ENCODE results near the gene ZSCAN22. TPM values are rescaled to one million over a fixed set of nuclear protein-coding genes. Genes with fewer than 3 reads are reported as not detected.

The ZSCAN22 gene
- total and polyA plus RNA-seq, 2 of the 13 experiments (the other 11 are each of a cell fraction or from before 2014, with no cell fraction given) = 2.5 to 3.5 TPM

- Histone ChIP-seq H3K36me3 (replicated peaks in 1 of 2; ENCODE audit: control insufficient read depth in 1 of 2, insufficient read depth in 2 of 2, low read length in 2 of 2) (no peaks in the 10 kb centered on the region), H3K4me1 (ENCODE audit: insufficient read depth, low read length) (peaks cover 37% of the 10 kb centered on the region), H3K4me2 (ENCODE audit: low read depth, low read length) (no peak overlapping the region), H3K27me3 (ENCODE audit: control insufficient read depth in 1 of 2, insufficient read depth in 2 of 2, low read length in 2 of 2) (no peaks in the 10 kb centered on the region), H2AFZ (ENCODE audit: low read length) (no peak overlapping the region), H3K27ac (ENCODE audit: extremely low read length, insufficient read depth, low read length) (no peak overlapping the region), H3K4me3 (replicated peaks in 1 of 3; ENCODE audit: insufficient read depth in 1 of 3, low read depth in 2 of 3, low read length in 3 of 3) (no peak overlapping the region), H3K9ac (ENCODE audit: insufficient read depth, low read depth, low read length) (no peak overlapping the region), H3K9me3 (ENCODE audit: low read length) (no peaks in the 10 kb centered on the region), H3K79me2 (ENCODE audit: insufficient read depth, low read length) (no peaks in the 10 kb centered on the region), H4K20me1 (ENCODE audit: insufficient read depth, low read length) (no peaks in the 10 kb centered on the region)
- ATAC-seq = no peak
- no peak for DNase-seq (ENCODE audit: low spot score)
- intact Hi-C loops (cut with micrococcal nuclease; ENCODE audit: unreplicated experiment) (no loop called here), in situ Hi-C loops (cut with HindIII; ENCODE audit: extremely low pct_ligation_motif_present, low pct_unique_long_range_greater_than_20kb) (no loop called here)
- no peak for FAIRE-seq
- TF ChIP-seq, protein P1, sequence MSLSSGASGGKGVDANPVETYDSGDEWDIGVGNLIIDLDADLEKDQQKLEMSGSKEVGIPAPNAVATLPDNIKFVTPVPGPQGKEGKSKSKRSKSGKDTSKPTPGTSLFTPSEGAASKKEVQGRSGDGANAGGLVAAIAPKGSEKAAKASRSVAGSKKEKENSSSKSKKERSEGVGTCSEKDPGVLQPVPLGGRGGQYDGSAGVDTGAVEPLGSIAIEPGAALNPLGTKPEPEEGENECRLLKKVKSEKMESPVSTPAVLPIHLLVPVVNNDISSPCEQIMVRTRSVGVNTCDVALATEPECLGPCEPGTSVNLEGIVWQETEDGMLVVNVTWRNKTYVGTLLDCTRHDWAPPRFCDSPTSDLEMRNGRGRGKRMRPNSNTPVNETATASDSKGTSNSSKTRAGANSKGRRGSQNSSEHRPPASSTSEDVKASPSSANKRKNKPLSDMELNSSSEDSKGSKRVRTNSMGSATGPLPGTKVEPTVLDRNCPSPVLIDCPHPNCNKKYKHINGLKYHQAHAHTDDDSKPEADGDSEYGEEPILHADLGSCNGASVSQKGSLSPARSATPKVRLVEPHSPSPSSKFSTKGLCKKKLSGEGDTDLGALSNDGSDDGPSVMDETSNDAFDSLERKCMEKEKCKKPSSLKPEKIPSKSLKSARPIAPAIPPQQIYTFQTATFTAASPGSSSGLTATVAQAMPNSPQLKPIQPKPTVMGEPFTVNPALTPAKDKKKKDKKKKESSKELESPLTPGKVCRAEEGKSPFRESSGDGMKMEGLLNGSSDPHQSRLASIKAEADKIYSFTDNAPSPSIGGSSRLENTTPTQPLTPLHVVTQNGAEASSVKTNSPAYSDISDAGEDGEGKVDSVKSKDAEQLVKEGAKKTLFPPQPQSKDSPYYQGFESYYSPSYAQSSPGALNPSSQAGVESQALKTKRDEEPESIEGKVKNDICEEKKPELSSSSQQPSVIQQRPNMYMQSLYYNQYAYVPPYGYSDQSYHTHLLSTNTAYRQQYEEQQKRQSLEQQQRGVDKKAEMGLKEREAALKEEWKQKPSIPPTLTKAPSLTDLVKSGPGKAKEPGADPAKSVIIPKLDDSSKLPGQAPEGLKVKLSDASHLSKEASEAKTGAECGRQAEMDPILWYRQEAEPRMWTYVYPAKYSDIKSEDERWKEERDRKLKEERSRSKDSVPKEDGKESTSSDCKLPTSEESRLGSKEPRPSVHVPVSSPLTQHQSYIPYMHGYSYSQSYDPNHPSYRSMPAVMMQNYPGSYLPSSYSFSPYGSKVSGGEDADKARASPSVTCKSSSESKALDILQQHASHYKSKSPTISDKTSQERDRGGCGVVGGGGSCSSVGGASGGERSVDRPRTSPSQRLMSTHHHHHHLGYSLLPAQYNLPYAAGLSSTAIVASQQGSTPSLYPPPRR (CRISPR knock-in tag; IDR thresholded peaks at IDR 0.05; ENCODE audit: borderline replicate concordance) = no peak
- no peak for TF ChIP-seq TCF7L2 (IDR thresholded peaks at IDR 0.05; ENCODE audit: low read depth, low read length)
- no peak for TF ChIP-seq RBM39 (IDR thresholded peaks at IDR 0.05; ENCODE audit: low read depth, low read length, poor library complexity, severe bottlenecking)
- no peak for TF ChIP-seq HMGA1 (CRISPR knock-in tag; conservative IDR thresholded peaks at IDR 0.05)
- no peak for TF ChIP-seq ZNF383 (CRISPR knock-in tag; IDR thresholded peaks at IDR 0.05; ENCODE audit: borderline replicate concordance)
- no peak for TF ChIP-seq NFE2L2 (IDR thresholded peaks at IDR 0.05; ENCODE audit: low read length)
- no peak for TF ChIP-seq HIC2 (CRISPR knock-in tag; IDR thresholded peaks at IDR 0.05; ENCODE audit: low read depth)
- no peak for TF ChIP-seq HNRNPH1 (optimal IDR thresholded peaks at IDR 0.05; ENCODE audit: low read depth, low read length)
- TF ChIP-seq ATF7 (IDR thresholded peaks at IDR 0.05) = no peak
- no peak for TF ChIP-seq ATF7 (CRISPR knock-in tag; IDR thresholded peaks at IDR 0.05)
- no peak for TF ChIP-seq FOXK2 (IDR thresholded peaks at IDR 0.05)
- no TSS peak for BruUV-seq (replicated peaks)
- POLR2A ChIA-PET = no interaction called here
- 76% methylated on average over 9 of the region's 10 CpGs for WGBS (ENCODE audit: low lambda C conversion rate)
- CTCF ChIA-PET (ENCODE audit: low intra/inter-chr PET ratio, low total read pairs) = no interaction called here
Observed at GRCh38 chr19:58355215-58355796, 28.5 kb downstream of the ZSCAN22 start.
